GM19240 (cell line): ENCODE data around the gene SMYD3.
A peak's percentile ranks its signal among the peaks of the same experiment; 100 is the strongest.

ENCODE experiments used
- DNase-seq: peaks from one replicate; pipeline ENCODE4 v3.0.0; 2011; ENCODE audit warnings: low spot score; ENCODE audit not compliant: insufficient read length

The SMYD3 gene

GRCh38 chr1:245810789-245811337, 696.2 kb downstream of the SMYD3 start:
- DNase-seq, result no peak

- no peak for DNase-seq
Measured at GRCh38 chr1:245810181-245810769, 696.8 kb downstream of the SMYD3 start.

- DNase-seq, result no peak
Measured at GRCh38 chr1:245809361-245809760, 697.7 kb downstream of the SMYD3 start.

GRCh38 chr1:245807954-245808719, 698.9 kb downstream of the SMYD3 start:
- DNase-seq, result no peak

- DNase-seq, result peak; percentile 37
Measured at GRCh38 chr1:245807306-245807705, 699.8 kb downstream of the SMYD3 start.

- DNase-seq, result no peak
Measured at GRCh38 chr1:245805532-245805931, 701.5 kb downstream of the SMYD3 start.

- DNase-seq, result no peak
Measured at GRCh38 chr1:245804696-245805095, 702.4 kb downstream of the SMYD3 start.

- DNase-seq, result no peak
Measured at GRCh38 chr1:245803666-245804037, 703.4 kb downstream of the SMYD3 start.

GRCh38 chr1:245802941-245803665, 704.0 kb downstream of the SMYD3 start:
- DNase-seq, result no peak

GRCh38 chr1:245800901-245801605, 706.0 kb downstream of the SMYD3 start:
- no peak for DNase-seq

- no peak for DNase-seq
Measured at GRCh38 chr1:245798349-245798711, 708.7 kb downstream of the SMYD3 start.

GRCh38 chr1:245797592-245798348, 709.3 kb downstream of the SMYD3 start:
- no peak for DNase-seq

- DNase-seq, result no peak
Measured at GRCh38 chr1:245791410-245792312, 715.4 kb downstream of the SMYD3 start.

GRCh38 chr1:245790441-245790840, 716.6 kb downstream of the SMYD3 start:
- no peak for DNase-seq

GRCh38 chr1:245788886-245789285, 718.2 kb downstream of the SMYD3 start:
- DNase-seq, result no peak

GRCh38 chr1:245788269-245788668, 718.8 kb downstream of the SMYD3 start:
- DNase-seq, result no peak

- no peak for DNase-seq
Measured at GRCh38 chr1:245786948-245787347, 720.1 kb downstream of the SMYD3 start.

- no peak for DNase-seq
Measured at GRCh38 chr1:245779797-245780755, 727.0 kb downstream of the SMYD3 start.

- DNase-seq, result no peak
Measured at GRCh38 chr1:245777752-245778151, 729.3 kb downstream of the SMYD3 start.
